Epidermal melanocyte (primary cell): ENCODE results near the gene PLA2R1.

Experiments
- DNase-seq: peaks from one replicate; pipeline ENCODE4 v3.0.0; 2011; ENCODE audit warnings: low spot score; ENCODE audit not compliant: insufficient read length

Gene PLA2R1

DNA sequence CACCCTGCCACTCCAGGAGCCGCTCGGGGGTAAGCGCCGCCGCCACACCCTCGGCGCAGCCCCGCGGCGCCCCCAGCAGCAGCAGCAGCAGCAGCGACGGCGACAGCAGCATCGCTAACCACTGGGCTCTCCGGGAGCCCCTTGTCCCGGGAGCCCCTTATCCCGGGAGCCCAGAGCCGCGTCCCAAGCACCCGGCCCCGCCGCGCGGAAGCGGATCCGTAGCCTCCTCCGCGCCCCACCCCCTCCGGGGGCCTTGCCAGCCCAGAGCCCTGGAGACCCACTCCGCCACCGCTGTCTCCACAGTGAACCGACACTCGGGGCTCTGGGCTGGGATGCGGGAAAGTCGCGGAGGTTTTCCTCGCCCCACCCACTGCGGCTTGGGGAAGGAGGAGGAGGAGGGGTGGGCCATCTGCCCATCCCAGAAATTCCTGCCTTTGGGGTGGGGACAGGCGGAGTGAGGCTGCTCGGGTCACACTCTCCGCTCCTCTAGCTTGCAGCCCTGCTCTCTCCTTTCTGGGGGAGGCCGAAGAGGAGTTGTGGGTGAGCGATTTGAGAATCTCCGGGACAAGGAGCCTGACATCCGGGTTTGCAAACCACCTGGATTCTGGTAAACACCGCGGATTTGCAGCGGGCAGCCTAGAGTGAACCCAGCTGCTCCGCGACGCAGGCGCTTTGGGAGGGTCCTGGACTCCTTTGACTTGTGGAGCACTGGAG lies at the start of gene PLA2R1:
Gene PLA2R1, minus strand, starts transcription at position 324 of the 714 bp plus-strand sequence. Its CDS starts 212 bp downstream, at position 112.
- DNase-seq: peak; percentile 61

DNA sequence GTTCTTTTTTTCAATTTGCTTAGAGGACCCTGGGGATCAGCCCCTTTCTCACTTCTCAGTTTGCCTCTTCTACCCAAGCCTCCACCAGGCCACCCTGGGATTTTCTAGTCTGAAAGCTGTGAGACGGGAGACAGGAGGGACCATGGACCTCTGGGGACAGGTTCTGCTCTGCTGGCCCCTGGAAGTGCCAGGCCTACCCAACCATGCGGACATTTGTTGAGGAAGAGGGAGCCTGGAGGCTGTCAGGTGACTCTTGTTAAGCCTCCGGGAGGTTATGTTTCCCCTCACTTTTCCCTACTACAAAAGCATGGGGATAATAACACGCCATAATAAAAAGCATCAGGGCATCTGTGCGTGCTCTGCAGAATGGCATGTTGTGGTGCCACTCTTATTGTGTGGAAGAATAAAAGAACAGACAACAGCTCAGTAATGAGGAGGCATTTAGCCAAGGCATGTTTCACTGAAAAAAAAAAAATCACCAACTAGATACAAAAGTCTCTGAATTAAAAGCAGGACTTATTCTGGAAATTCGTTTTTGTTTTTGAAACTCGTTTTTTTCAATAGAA lies 48.3 kb upstream of the PLA2R1 start:
- no peak for DNase-seq

DNA sequence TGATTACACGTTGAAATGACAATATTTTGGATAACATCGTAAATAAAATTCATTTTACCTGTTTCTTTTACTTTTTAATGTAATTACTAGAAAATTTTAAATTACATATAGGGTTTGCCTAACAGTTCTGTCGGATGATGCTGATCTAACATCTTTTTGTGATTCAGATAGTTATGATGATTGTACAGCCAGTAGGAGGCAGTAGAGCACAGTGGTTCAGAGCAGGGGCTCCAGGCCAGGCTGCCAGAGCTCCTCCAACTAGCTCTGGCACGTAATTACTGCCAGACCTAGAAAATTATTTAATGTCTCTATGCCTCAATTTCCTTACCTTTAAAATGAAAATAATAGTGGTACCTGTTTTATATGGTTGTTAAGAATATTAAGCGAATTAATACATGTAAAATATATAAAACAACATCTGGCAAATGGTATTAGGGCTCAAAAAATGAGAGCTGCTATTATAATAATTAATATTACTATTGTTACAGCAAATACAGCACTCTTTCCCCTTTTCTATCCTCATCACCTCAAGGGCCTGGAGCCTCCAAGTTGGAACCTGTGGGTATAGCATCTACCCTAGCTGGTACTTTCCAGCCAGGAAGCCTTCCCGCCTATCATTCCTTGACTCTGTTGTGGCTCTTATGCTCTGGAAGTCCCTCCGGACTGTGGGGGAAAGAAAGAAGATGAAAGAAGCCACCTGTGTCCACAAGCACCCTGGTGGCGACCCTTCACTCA lies 47.7 kb upstream of the PLA2R1 start:
- DNase-seq: peak; percentile 43

DNA sequence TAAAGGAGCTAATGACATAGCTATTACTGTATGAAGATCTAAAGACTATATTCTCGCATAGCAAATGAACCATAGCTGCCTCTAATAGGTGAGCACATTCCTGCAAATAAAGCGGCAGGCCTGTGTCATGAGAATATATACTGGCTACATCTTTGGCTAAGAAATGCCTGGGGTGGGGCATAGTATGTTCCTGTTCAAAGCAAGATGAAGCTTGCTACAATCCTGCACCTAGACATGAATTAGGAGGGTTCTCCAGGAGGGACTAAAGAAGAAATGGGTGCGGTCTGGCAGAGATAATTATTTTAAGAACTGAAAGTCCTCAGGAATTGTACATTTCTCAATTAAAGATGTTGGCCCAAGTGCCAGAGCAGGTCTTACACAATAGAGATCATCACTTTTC lies 46.8 kb upstream of the PLA2R1 start:
- DNase-seq: no peak

DNA sequence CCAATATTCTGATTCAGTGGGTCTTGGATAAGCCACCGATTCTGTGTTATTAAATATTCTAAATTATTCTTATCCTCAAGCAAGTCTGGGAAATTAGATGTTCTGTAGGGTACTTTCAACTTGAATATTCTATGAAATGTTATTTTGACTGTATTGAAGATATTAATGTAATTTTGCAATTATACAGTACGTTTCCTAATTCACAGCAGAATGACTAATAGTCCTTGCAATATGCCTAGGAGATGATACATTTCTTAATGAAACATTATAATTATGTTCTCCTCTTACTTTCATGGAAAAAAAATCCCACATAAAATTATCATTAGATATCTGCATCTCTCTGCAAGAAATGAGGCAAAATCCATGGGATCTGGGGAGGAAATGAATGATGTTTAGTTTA lies 46.2 kb upstream of the PLA2R1 start:
- DNase-seq: no peak

GRCh38 chr2:160105366-160105765 lies 43.0 kb upstream of the PLA2R1 start:
- DNase-seq: no peak

GRCh38 chr2:160104115-160104514 lies 41.7 kb upstream of the PLA2R1 start:
- DNase-seq: no peak

GRCh38 chr2:160097326-160097725 lies 34.9 kb upstream of the PLA2R1 start:
- DNase-seq: no peak

GRCh38 chr2:160096409-160096808 lies 34.0 kb upstream of the PLA2R1 start:
- no peak for DNase-seq

DNA sequence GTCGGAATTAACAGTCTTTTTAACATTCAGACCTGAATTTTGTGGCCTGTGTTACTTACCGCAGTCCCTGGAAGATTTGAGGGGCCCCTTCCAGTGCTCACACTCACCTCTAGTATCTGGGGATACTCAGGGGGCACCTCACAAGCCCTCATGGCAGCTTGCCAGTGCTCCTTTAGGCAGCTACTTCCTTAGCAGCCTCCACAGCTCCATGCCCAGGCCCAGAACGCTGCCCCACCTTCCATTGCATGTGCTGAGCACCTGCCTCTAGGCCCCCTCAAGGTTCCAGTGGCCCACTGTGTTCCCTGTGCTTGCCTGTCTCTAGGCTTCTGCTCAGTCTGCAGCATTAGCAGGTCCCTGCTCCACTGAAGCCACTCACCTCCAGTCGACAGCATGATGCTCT lies 30.0 kb upstream of the PLA2R1 start:
- DNase-seq: no peak

- DNase-seq: no peak
These were observed 29.0 kb upstream of the PLA2R1 start for GRCh38 chr2:160091381-160091780.

- DNase-seq: no peak
These were observed 25.7 kb upstream of the PLA2R1 start for GRCh38 chr2:160087854-160088745.

- DNase-seq: no peak
These were observed 23.2 kb upstream of the PLA2R1 start for GRCh38 chr2:160085662-160086061.

GRCh38 chr2:160077912-160078810 lies 15.7 kb upstream of the PLA2R1 start:
- no peak for DNase-seq

- DNase-seq: no peak
These were observed 14.5 kb upstream of the PLA2R1 start for GRCh38 chr2:160076914-160077313.

- DNase-seq: no peak
These were observed 13.8 kb upstream of the PLA2R1 start for GRCh38 chr2:160076241-160076640.

GRCh38 chr2:160075171-160075570 lies 12.8 kb upstream of the PLA2R1 start:
- DNase-seq: peak; percentile 50

GRCh38 chr2:160073284-160073888 lies 11.0 kb upstream of the PLA2R1 start:
- DNase-seq: no peak

- DNase-seq: no peak
These were observed 6.5 kb upstream of the PLA2R1 start for GRCh38 chr2:160068906-160069305.

DNA sequence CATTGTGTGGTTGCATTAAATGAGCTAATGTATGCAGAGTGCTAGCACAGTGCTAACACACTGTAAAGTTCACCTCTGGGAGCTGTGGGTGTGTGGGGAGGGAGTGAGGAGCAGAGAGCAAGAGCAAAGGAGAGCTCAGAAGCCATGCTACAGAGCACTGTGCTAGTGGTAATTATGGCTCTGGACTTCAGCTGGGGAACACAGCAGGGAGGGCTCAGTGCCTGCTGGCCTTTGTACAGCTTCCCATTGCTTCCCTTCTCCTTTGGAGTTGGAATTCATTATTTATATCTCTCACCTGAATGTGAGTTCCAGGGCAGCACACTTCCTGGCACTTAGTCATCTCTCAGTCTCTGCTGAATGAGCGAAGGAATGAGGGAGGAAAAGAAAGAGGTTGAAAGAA lies 2.5 kb upstream of the PLA2R1 start:
- no peak for DNase-seq
